NT2/D1 (cell line): ENCODE results near the gene GREB1.

Experiments used
- SUZ12 ChIP-seq: IDR thresholded peaks from 2 replicates; pipeline ENCODE4 v1.6.1; 2011; ENCODE audit not compliant: insufficient read length, insufficient read depth; ENCODE audit errors: extremely low read depth
- YY1 ChIP-seq: IDR thresholded peaks from 2 replicates; pipeline ENCODE4 v1.6.1; 2011; ENCODE audit not compliant: insufficient read length, insufficient read depth

- TF ChIP-seq SUZ12 (no peak), YY1 (no peak)
Measured at GRCh38 chr2:11657646-11658045, 123.8 kb downstream of the GREB1 start.
